ENCODE results near the gene NOXO1. TPM values are rescaled to one million over a fixed set of nuclear protein-coding genes. Genes with fewer than 3 reads are reported as not detected.
A peak's percentile ranks its signal among the peaks of the same experiment; 100 is the strongest.

NOXO1 gene
- total RNA-seq, 1 donor, result 0.43 TPM

DNA sequence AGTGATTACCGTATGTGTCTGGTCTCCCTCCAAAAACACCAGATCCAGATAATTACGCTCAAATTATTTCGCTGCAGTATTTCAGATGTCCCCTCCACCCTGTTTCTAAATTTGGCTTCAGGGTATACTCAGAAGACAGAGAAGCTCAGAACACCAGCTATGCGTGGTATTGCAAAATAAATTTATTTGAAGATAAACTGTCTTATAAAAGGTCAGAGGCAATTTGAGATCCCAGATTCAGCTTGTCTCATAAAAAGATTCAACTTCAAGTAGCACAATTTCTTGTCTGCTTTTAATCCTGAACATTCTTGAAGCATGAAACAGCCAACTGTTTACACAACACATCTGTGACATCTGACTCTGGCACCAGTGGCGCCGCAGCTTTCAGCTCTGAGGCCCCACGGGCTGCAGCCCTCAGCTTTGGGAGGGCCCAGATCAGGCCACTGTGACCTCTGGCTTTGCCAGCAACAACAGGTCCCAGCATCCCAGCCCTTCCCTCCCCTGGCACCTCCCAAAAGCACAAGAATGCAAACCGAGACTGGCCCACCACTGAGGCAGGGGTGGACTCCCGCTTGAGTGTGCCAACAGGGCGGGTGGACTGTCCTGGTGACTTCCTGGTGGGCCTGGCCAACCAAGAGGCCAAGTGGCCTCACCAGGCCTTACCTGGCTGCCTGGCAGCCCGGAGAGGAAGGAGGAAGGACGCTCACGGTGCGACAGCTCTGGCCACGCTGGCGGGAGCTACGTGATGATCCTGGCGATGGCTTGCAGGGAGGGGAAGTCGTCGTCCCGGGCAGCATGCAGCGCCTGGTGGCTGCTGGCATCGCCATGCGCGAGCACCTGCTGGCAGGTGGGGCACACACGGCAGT, 16.5 kb upstream of the NOXO1 start:
- TF ChIP-seq, protein P1, sequence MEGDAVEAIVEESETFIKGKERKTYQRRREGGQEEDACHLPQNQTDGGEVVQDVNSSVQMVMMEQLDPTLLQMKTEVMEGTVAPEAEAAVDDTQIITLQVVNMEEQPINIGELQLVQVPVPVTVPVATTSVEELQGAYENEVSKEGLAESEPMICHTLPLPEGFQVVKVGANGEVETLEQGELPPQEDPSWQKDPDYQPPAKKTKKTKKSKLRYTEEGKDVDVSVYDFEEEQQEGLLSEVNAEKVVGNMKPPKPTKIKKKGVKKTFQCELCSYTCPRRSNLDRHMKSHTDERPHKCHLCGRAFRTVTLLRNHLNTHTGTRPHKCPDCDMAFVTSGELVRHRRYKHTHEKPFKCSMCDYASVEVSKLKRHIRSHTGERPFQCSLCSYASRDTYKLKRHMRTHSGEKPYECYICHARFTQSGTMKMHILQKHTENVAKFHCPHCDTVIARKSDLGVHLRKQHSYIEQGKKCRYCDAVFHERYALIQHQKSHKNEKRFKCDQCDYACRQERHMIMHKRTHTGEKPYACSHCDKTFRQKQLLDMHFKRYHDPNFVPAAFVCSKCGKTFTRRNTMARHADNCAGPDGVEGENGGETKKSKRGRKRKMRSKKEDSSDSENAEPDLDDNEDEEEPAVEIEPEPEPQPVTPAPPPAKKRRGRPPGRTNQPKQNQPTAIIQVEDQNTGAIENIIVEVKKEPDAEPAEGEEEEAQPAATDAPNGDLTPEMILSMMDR (IDR thresholded peaks at IDR 0.05; ENCODE audit: insufficient read depth, low read depth, low read length), result no peak
- peak; percentile 97 for DNase-seq (ENCODE audit: low read depth)
- no peak overlapping the region for H3K4me3 ChIP-seq (ENCODE audit: low read depth, low read length)

DNA sequence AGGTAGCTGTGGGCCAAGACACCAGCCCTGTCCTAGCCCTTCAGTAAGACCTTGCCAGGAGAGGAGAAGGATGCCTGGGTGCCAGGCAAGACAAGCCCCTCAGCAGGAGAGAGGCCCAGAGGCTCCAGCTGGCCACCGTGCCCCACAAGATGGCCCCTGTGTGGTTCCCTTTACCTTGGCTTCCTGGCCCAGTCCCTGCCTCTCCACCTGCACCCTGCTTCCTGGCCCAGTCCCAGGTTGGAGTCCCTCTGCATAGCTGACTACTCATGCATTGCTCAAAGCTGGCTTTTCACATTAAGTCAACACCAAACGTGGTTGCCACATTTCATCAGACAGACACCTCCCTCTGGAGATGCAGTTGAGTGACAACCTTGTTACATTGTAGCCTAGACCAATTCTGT, 12.5 kb upstream of the NOXO1 start:
- TF ChIP-seq, protein P1 (IDR thresholded peaks at IDR 0.05; ENCODE audit: insufficient read depth, low read depth, low read length), result no peak
- DNase-seq (ENCODE audit: low read depth), result no peak
- H3K4me3 ChIP-seq (ENCODE audit: low read depth, low read length), result no peak overlapping the region

DNA sequence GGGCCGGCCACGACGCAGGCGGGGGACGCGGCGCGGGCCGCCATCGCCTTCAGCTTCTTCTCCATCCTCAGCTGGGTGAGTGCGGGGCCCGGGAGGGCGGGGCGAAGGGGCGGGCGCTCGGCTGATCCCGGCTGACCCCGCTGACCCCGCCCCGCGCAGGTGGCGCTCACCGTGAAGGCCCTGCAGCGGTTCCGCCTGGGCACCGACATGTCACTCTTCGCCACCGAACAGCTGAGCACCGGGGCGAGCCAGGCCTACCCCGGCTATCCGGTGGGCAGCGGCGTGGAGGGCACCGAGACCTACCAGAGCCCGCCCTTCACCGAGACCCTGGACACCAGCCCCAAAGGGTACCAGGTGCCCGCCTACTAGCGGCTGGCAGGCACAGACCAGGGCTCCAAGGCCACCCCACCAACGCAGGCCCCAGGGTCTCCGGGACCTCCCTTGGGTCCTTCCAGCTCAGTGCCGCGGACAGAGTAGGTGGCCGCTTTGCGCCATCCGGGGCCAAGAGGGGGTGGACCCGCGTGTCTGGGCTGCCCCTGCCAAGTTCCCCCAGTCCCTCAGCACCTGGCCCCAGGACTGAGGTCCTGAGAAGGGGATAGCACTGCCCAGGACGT, 11.5 kb upstream of the NOXO1 start:
- TF ChIP-seq, protein P1 (IDR thresholded peaks at IDR 0.05; ENCODE audit: insufficient read depth, low read depth, low read length), result no peak
- H3K4me3 ChIP-seq (ENCODE audit: low read depth, low read length), result no peak overlapping the region
- no peak for DNase-seq (ENCODE audit: low read depth)

DNA sequence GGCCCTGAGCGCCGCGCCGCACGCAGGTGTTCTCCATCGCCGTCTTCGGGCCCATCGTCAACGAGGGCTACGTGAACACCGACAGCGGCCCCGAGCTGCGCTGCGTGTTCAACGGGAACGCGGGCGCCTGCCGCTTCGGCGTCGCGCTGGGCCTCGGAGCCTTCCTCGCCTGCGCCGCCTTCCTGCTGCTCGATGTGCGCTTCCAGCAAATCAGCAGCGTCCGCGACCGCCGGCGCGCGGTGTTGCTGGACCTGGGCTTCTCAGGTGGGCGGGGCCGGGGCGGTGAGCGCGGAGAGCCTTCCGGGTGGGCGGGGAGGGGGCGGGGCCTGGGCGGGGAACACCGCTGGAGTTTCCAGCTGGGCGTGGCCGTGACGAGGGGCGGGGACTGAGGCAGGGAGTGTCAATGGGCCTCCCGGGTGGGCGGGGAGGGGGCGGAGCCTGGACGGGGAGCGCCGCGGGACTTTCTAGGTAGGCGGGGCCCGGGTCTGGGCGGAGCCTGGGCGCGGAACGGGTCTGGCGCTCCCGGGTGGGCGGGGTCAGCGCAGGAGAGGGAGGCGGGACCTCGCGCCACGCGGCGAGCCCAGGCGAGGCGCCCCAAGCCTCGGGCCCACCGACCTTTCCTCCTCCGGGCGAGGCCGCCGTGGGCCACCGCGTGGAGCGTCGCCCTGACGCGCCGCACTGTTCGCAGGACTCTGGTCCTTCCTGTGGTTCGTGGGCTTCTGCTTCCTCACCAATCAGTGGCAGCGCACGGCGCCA, 10.9 kb upstream of the NOXO1 start:
- peak overlapping the region; percentile 40 for H3K4me3 ChIP-seq (ENCODE audit: low read depth, low read length)
- peak; percentile 89 for DNase-seq (ENCODE audit: low read depth)
- TF ChIP-seq, protein P1 (IDR thresholded peaks at IDR 0.05; ENCODE audit: insufficient read depth, low read depth, low read length), result no peak

DNA sequence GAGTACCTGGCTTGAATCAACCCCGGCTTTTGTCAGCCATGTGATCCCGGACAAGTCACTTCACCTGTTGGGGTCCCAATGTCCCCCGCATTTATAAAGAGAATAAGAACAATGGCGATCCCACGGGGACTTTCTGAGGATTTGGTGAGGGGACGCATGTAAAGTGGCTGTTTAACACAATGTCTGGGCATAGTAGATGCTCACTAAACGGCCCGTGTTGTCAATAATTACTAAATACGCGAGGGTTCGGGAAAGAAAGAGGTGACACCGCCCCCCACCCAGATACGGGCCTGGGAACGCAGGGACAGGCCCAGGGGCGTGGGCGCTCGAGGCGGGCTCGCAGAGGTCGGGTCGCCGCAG, 10.3 kb upstream of the NOXO1 start:
- DNase-seq (ENCODE audit: low read depth), result no peak
- TF ChIP-seq, protein P1 (IDR thresholded peaks at IDR 0.05; ENCODE audit: insufficient read depth, low read depth, low read length), result no peak
- peak overlapping the region; percentile 40 for H3K4me3 ChIP-seq (ENCODE audit: low read depth, low read length)

DNA sequence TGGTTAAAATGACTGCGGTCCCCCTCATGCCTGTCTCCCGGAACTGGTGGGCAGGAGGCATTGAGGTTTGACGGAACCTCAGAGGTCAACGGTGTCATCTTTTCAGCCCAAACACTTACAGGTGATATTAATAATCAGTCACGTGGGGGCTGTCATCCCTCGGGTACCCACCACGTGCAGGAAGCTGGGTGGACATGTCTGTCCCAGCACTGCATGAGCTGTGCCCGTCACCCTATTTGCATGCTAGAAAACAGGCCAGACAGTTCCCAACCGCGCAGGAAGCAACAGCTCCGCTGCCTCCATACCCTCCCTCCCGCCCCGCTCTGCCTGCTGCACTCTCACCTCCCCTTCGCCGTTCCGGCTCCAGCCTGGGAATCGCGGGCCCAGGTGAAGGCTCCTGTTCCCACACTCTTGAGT, 9.9 kb upstream of the NOXO1 start:
- H3K4me3 ChIP-seq (ENCODE audit: low read depth, low read length), result no peak overlapping the region
- DNase-seq (ENCODE audit: low read depth), result no peak
- TF ChIP-seq, protein P1 (IDR thresholded peaks at IDR 0.05; ENCODE audit: insufficient read depth, low read depth, low read length), result no peak

All from fibroblast of villous mesenchyme (primary cell).